A549 (cell line): Measurements from ENCODE around the gene NDUFC2.

Experiments
- POLR2A ChIP-seq: IDR thresholded peaks from 2 replicates; pipeline ENCODE4 v1.6.1; 2012; ENCODE audit warnings: mild to moderate bottlenecking, low read length
- ZFP36 ChIP-seq: fragments of 450-650 bp; IDR thresholded peaks from 2 replicates; pipeline ENCODE4 v1.6.1; 2014; ENCODE audit warnings: borderline replicate concordance; ENCODE audit not compliant: partially characterized antibody
- TF ChIP-seq, protein P1 (sequence below): fragments of >200 bp; sonication (Bioruptor Twin); formaldehyde crosslinking; IDR thresholded peaks from 3 replicates; pipeline ENCODE4 v1.5.1; 2016

DNA sequence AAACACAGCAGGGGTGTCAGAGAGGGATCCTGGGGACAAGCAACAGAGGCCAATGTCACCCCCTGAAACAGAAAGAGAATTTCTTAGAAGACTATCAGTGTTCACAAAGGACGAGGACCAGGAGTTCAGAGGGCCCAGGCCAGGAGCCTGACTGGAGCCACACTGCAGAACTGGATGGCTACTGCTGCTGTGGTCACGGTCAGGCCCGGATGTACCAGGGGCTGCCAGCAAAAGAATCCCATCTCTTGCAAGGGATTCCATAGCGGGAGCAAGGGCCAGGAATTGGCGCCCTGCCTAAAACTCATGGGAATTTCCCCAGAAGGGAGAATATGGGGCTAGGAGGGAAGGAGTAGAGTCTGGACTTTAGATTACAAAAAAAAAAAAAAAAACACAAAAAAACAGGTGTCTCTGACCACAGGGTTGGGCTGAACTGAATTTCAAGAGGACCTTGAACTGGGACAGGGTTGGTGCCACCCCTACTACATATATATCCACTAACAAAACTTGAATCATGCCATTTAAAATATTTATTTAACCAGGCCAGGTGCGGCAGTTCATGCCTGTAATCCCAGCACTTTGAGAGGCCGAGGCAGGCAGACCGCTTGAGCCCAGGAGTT lies 40.9 kb downstream of the NDUFC2 start:
- TF ChIP-seq POLR2A (no peak), ZFP36 (no peak)
- TF ChIP-seq, protein P1, sequence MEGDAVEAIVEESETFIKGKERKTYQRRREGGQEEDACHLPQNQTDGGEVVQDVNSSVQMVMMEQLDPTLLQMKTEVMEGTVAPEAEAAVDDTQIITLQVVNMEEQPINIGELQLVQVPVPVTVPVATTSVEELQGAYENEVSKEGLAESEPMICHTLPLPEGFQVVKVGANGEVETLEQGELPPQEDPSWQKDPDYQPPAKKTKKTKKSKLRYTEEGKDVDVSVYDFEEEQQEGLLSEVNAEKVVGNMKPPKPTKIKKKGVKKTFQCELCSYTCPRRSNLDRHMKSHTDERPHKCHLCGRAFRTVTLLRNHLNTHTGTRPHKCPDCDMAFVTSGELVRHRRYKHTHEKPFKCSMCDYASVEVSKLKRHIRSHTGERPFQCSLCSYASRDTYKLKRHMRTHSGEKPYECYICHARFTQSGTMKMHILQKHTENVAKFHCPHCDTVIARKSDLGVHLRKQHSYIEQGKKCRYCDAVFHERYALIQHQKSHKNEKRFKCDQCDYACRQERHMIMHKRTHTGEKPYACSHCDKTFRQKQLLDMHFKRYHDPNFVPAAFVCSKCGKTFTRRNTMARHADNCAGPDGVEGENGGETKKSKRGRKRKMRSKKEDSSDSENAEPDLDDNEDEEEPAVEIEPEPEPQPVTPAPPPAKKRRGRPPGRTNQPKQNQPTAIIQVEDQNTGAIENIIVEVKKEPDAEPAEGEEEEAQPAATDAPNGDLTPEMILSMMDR = no peak
